Raji (cell line): ENCODE data around the gene FREM1.

Experiments
- POLR2A ChIP-seq: IDR thresholded peaks from 2 replicates; pipeline ENCODE4 v1.6.1; 2011; ENCODE audit warnings: low read depth, low read length, control low read depth; ENCODE audit not compliant: insufficient read depth

FREM1 gene

DNA sequence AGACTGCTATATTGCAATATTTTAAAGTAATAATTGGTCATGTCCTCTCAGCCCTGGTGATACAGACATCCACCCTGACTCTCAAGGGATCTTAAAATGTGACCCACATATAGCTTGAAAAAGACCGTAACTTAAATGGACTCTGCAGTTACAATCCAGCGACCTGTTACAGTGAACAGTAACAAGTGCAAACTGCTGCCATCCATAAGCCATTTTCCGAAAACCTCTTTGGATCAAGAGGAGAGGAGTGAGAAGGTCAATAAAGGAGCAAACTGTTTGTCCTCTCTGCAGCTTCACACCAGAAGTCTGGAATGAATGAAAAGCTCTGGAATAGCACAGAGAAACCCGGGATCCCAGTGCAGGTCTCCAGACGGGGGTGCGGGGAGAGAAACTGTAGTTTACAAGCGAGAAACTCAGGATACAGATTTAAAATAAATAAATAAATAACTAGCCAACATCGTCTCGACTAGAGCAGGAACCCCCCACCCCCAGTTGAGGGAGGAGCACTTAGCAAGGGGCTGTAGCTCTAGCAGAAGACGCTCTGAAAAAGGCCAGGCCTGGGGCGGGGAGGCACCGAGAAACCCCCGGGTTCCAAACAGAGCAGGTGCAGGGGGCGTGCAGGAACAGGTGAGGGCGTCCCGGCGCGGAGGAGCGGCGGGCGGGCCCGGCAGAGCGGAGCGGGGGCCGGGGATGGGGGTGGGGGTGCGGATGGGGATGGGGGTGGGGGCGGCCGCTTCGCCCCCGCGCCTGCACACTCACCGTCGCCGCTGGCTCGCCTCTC, 217.6 kb downstream of the FREM1 start:
- no peak for TF ChIP-seq POLR2A

DNA sequence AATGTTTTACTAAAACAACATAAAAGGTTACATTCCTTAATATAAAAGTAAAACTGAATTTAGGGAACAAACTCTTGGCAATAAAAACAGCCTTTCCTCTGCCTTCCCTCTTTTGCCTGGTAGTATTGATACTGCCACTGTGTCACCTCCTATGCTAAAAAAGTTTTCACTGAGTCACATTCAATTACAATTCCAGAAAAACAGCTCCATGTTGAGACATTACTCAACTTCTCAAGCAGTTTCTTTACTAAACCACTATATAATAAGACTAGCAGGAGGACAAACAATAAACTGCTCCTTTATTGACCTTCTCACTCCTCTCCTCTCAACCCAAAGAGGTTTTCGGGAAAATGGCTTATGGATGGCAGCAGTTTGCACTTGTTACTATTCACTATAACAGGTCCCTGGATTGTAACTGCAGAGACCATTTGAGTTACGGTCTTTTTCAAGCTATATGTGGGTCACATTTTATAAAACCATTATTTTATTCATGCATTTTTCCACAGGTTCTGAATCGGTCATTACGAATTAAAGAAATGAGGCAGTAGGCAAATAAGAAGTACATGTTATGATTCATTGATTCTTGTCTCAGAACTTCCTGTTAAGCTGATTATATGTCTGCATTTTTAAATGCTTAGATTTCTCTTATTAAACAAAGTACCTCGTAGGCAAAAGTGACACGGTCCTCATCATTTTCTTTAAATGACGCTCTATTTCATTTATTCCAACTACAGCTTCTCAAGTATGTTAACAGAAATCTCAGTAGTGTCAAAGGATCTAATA, 219.1 kb downstream of the FREM1 start:
- TF ChIP-seq POLR2A = no peak

DNA sequence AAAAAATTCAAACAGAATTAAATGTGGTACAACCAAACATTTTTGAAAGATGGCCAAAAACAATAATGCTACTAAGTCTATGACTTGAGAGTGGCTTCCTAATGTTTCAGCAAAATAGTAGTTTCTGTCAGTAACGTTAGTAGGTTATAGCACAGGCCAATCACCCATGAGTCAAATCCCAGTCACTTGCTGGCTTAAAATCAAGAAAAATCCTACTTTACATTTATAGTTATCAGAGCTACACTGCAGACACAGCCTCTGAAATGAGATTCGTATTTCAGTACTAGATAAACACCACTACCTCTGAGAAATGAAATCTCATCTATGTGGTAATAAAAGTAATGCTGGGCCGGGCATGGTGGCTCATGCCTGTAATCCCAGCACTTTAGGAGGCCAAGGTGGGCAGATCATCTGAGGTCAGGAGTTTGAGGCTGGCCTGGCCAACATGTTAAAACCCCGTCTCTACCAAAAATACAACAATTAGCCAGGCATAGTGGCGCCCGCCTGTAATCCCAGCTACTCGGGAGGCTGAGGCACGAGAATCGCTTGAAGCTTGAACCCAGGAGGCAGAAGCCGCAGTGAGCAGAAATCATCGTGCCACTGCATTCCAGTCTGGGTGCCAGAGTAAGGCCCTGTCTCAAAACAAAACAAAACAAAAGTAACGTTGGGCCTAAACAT, 223.0 kb downstream of the FREM1 start:
- TF ChIP-seq POLR2A = no peak

DNA sequence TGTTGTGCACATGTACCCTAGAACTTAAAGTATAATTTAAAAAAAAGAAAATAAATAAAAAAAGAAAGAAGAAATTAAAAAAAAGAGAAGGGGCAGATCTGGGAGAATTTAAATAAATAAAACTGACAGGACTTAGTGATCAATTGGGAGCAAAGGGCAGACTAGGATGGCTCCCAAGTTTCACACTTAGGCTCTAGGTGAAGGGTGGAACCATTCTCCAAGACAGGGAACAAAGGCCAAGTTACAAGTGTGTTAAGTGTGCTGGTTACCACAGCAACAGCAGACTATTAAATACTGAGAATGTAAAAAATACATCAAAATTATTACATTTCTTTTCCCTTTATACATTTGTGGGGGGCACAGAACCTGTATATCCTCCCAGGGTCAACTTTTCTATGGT, 224.1 kb downstream of the FREM1 start:
- TF ChIP-seq POLR2A = no peak
